GM18909 (cell line): ENCODE results near the gene RASSF5.

Source experiments
- ATAC-seq: cut with Tn5 transposase; IDR thresholded peaks from one replicate; pipeline ENCODE4 v1.9.1; 2021; ENCODE audit warnings: mild to moderate bottlenecking; ENCODE audit not compliant: unreplicated experiment, poor library complexity

Gene RASSF5

DNA sequence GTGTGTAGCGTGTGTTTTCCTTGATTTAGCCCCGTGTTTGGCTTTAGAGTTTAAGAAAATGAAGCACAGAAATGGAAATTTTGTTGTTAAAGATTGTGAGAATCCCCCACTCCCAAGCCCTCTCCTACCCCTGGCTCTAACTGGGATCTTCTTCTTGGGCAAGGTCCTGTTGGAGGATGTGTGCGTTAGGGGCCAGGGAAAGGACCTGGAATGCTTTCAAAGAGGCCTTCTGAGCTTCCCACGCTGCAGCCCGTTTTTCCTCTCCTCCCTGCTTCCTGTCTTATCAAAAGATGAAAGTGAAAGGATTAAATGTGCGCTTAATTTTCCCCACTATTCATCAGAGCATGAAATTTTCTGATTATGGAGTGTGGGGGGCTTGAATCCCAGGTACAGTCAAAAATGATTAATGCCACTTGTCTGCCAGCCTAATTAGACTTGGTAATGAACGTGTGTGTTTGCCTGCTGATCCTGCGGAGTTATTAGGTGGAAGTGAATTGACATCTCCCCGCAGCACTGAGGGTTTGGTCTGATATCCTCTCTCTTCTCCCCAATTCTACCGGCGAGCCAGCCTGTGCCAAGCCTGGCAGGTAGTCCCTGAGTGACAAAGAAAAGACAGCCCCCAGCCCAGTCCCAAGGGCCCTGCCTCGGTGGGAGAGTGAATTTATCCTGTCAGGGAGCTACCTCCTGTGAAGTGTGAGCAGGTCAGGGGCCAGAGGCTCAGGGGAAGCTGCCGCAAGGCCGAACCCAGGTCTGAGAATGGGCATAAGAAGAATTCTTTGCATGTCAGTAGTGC, 4.9 kb downstream of the RASSF5 start:
- no peak for ATAC-seq

DNA sequence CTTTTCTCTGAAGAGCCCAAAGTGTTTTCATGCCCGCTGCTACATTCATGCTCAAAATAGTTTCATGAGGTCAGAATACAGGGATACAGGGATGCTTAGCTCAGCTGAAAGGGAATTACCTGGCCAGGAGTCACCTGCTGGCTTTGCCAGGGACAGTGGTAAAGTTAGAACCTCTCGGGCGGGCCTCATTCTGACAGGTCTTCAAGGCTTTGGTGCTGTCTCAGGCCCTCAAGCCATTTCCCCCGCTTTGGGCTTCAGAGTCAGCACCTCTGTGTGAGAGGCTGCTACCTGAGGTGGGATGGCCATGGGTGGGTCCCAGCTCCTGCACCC, 5.5 kb downstream of the RASSF5 start:
- no peak for ATAC-seq

DNA sequence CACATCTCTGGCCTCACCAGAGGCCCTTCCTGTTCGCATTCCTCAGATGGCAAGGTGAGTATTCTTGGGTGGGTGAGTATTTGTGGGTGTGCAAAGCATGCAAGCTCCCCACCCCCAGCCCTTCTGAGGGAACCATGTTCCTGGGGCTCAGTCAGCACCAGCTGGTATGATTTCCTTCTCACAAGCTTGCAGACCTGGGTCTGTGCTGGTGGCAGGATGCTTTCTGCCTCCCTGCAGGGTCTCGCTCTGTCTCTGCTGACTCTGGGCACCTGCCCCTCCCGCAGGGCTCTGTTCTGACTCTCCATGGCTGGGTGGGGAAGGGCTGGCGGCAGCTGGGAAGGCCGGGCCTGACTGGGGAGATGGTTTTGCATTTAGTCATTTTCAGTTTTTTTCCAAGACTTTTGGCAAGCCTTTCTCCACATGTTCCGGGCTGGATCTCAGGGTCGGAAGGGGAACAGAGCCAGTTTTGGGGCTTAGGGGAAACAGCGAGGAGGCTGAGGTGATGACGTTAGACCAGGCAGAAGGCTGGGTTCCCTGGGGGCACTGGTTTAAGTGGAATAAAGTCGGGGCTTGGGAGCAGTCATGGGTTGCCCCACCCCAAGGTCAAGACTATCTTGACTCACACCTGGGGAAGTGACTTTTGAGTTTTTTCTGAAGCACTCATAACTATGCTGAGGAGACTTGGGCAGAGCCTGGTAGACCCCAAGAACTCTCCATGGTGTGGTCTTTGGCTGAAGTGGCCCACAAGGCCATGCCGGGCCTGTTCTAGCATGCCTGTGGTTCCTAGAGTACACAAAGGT, 6.2 kb downstream of the RASSF5 start:
- ATAC-seq: no peak

DNA sequence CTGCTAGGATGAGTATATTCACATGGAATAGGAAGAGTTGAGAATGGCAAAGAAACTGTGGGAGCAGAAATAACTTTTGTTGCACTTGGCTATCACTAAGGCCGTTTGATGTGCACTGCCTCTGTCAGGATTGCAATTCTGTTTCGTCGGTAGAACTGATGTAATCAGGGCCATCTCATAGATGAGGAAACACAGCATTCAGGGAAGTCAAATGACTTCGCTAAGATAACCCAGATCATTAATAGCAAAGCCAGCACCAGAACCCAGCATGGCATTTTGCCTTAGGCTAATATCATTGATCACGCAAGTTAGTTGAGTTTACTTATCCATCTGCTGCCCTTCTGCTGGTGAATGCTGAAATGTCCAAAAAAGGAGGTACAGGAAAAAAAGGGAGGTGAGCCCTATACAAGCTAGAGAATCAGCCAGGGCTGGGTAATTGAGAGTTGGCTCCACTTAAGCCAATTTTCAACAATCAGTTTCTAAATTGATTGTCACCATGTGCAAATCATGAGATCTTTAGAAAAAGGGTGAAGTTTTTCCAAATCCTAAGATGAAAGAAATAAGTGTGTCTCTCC, 7.6 kb downstream of the RASSF5 start:
- ATAC-seq: no peak

DNA sequence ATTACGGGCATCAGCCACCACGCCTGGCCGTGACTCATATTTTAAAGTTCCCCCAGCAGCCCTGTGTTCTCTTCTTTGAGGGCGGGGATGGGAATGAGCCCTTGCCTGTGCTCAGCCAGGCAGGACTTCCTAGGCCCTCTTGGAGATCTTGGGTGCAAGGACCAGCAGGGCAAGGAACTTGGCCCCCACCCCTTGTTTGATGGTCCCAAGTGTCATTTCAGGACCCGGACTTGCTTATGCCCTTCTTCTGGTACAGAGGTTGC, 9.3 kb downstream of the RASSF5 start:
- ATAC-seq: no peak

DNA sequence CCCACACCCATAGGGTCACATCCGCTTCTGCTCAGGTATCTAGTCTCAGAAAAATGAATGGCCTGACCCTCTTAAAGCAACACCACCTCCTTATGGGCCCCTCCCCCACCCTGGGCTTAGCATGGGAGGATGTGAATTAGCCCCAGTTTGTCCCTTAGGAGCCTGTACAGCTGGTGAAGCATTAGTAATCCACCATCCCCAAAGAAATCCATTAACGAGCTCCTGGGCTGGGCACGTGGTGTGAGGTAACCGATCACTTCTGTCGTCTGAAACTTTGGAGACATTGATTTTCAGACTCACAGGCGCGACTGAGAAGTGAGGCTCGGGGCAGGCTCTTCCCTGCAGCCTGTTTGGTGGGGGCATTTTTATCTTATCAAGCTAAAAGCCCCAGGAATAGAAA, 10.5 kb downstream of the RASSF5 start:
- no peak for ATAC-seq

DNA sequence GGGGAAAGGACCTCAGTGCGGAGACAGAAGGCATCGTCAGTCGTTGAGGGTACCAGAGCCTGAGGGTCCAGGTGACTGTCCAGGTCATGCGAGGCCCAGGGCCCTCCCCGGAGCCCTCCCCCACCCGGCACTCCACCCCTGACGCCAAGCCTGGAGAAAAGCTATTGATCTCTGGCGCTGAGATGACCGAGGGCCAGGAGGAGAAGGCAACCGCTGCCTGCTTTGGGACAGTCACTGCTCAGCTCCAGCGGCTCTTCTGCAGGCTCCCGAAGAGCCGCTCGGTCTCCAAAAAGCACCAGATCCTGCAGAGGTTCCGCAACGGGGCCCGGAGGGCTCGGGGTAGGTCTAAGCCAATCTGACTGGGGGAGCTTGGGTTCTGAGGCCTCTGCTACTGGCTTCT, 10.9 kb downstream of the RASSF5 start:
- ATAC-seq: no peak

DNA sequence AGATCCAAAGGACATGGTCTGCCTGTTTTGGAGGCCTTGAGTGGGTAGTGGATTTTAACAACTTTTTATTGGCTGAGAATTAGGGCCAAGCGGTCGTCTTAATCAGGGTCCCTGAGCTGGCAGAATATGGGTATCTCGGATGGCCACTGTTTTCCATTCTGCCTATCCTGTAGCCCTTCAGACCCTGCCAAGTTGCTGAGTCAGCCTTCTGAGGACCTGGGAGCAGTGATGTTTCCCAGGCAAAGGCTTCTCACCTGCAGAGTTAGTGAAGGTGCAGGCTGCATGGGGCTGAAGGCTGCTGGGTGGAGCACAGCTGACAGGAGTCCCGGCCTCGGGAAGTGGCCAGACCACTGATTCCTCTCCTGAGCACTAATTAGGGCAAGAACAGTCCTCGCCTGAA, 11.4 kb downstream of the RASSF5 start:
- no peak for ATAC-seq

DNA sequence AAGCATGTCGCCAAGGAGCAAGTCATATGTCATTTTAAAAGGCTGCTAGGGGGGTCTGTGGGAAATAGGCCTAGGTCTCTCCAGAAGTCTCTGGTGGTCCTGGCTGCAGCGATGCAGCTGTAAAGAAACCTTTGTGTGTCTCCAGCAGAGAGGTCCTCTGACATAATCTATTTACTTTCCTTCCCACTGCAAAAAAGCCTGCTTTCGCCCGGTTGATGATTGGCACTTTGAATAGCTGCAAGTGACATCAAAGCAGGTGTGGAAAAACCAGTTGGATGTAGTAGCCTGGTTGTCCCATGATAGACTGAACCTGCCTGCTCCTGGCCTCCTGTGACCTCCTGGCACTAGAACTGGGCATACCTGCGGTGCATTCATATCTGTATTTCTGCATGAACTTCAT, 13.8 kb downstream of the RASSF5 start:
- no peak for ATAC-seq

DNA sequence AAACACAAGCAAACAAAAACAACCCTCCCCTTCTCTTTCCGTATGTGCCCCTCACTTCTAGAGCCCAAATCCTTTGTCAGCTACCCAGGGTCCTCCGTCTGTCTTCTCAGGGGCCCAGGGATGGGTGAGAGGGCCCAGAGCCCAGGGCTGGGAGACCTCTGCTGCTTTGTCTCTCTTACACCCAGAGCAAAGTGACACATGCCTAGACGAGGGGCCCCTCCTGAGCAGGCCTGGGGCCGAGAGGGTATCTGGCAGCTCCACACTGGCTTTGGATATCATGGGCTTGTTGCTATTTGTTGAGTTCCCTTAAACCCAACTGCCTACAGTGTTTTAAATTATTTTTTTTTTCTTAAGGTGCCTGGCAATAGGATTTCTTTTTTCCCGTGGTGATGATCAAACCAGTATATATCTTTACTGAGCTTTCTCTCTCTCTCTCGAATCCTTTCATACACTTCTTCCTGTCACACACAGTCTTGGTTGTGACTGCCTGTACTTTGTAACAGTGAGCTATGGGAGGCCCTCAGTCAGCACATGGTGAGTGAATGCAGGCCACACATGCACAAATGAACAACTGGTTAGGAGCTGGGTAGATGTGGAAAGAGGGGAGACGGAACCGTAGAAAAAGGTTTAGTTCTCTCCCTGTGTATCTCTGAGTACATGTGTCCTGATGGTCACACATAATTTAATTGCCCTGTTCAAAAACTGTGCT, 14.5 kb downstream of the RASSF5 start:
- ATAC-seq: no peak

DNA sequence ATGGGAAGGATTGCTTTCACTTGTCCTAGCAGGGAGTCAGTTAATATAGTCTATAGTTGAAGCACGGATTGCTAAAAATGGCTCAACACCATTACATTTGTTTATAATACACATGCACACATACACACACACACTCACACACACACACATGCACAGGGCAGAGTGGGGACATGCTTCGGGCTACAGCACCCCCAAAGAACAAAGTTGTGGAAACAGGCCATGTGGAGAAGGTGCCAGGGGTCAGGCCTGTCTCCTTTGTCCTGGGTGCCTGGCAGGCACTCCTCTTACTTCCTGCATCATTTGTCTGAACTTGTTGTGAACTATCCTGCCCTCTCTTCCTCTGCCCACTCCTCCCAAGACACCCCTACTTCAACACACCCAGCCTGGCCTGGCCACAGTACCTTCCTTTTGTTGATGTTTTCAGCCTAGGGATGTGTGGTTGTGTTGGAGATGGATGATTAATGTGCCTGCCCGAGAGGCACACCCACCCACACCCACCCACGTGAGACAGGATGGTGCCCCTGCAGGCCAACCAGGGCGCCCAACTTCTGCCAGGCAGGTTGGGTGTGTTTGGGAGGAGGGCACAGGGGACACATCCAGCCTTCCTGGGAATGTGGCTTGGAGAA, 17.5 kb downstream of the RASSF5 start:
- ATAC-seq: no peak

DNA sequence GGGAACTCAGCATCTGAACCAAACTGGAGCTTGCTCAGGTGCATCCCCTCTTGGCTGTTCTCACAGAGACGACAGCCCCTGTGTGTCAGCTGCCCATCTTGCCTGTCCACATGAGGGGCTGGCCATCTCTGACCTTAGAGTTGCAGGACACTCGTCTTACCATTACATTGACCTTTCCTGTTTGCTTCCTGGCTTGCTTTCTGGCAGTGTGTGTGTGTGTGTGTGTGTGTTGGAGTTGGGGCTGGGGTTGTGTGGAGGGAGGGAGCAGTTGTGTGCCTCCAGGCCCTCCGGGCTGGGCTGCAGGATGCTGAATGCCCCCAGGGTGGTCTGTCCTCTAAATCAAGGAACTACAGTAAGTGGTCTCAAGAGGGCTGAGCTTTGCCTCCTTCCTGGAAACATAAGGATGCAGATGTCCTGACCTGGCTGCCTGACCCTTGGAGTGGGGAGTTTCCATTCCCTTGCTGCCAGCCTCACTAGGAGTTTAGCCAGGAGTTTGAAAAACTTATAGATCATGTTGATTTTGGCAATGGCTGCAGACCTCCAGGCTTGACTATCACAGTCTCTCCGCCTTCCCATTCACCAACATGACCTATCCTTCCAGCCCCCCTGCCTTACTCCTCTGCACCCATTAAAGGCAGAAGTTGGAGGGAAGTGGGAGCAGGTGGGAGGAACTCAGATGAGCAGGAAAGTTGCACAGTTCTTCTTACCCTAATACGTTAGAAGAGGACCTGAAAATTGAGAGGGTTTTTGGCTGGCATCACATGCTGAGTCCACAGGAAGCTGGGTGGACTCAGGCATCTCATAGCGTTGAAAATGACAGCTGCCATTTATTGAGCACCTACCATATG, 19.0 kb downstream of the RASSF5 start:
- no peak for ATAC-seq

DNA sequence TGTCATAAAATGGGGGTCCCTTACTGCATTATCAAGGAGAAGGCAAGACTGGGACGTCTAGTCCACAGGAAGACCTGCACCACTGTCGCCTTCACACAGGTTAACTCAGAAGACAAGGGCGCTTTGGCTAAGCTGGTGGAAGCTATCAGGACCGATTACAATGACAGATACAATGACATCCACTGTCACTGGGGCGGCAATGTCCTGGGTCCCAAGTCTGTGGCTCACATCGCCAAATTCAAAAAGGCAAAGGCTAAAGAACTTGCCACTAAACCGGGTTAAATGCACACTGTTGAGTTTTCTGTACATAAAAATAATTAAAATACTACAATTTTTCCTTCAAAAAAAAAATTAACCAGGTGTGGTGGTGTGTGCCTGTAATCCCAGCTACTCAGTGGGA, 22.1 kb downstream of the RASSF5 start:
- ATAC-seq: no peak

DNA sequence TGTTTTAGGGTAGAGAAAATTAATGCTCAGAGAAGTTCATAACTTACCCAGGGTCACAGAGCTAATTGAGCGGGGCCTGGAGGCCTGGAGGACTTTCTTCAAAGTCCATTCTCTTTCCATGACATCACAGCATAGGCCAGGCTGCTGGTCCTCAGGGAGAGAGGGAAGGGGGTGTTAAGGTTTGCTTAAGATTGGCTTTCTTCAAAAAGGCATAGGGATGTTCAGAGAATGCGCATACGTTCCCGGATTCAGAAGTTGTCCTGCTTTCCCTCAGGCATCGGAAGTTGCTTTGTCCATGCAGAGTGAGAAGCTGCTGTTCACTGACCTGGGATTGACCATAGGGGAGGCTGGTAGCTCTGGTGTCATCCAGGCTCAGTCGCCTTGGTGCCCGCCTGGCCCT, 25.0 kb downstream of the RASSF5 start:
- ATAC-seq: no peak

DNA sequence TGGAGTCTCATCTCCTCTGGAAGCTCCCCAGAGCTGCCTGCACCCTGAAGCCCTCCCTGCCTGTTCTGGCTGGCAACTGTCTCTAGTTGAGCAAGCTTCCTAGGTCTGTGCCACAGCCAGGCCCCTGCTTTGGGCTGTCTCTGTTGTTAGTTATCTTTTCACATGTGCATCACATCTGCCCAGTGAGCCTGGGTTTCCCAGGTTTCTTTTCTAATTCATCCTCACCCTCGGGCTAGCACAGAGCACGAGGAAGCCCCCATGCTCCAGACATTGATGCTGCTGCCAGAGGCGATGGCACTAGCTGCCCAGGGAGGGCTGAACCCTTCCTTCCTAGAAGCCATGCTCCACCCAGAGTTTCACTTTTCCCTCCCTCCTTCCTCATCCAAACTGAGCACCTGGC, 27.2 kb downstream of the RASSF5 start:
- ATAC-seq: no peak

DNA sequence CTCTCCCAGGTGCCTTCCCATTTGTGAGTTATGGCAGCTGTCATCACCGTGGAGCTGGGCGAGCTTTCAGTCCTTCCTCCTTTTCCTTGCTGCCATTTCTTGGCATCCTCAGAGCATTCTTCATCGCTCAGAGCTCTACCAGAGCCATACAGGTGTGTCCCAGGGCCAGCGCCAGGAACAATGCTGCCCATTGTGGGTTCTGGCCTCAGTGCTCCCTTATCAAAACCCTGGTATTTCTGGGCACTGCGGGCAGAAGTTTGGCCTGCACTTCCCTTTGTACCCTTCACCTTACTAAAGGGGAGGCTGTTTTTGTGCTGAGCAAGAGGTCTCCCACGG, 28.5 kb downstream of the RASSF5 start:
- no peak for ATAC-seq

DNA sequence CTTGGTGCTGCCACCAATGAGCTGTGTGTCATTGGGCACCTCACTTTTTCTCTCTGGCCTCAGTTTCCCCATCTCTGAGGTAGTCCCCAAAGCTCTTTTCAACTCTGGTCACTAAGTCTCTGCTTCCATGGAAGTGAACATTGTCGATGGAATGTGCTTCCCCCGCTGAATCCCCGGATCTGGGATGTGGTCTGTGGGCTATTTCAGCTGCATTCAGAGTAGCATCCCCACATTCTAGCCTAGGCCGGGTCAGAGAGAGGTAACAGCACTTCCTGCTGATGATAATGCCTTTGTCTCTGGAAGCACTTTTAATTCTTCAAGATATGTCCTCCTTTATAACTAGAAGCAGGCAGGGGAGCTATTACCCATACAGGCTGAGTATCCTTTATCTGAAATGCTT, 29.8 kb downstream of the RASSF5 start:
- ATAC-seq: no peak

DNA sequence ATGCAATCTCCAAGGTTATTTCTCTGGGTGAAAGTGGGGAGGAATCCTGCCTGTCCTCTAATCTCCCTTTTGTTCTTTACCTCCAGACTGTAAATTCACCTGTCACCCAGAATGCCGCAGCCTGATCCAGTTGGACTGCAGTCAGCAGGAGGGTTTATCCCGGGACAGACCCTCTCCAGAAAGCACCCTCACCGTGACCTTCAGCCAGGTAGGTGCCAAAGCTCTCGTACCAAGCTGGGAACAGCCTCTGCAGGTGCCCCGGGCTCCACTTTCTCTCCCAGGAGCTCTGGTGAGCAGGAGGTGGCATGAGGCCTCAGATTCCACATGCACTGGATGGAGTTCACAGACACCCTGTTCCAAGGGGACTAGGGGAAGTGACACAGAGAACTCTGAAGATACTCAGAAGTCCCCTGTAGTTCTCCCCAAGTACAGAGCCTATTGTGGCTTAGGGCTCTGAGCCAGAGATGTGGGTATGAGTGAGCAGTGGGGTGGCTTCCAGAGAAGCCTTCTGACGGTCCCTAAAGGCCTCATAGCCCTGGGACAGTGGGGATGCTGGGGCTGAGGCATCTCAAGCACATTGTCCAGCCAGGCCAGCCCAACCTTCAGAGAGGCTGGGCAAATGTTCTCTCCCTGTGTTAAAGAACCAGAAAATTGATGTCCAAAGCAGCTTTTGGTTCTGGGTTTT, 30.9 kb downstream of the RASSF5 start:
- ATAC-seq: no peak

DNA sequence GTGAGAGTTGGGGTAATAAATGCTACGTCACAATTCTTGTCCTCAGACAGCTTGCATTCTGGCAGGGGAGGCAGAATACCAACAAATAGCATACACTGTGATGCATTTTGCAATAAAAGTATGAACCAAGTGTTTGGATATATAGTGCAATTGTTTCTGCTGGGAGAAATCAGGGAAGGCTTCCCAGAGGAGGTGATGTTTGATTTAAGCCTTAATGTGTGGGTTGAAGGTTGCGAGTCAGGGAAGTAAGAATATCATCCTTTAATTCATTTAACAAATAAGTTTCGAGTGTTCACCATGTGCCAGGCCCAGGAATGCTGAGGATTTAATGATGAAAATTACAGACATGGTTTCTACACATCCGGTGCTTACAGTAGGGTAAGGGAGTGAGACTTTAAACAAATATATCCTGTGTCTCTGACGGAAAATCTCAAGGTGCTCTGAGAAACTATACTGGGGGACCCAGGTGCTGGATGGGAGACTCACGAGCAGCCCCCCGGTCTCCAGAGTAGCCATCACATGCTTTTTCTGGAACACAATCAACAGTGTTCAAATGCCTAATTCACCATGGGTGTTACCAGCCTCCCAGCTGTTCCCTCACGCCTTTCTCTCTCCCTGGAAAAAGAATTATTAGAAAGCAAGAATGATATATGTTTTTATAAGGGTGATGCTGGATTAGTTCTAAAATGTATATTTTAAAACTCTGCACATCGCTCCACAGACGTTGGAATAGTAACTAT, 31.7 kb downstream of the RASSF5 start:
- ATAC-seq: no peak
